A549 treated with RU486 at 1 μM for 4 hours (cell line): ENCODE data around the gene IRF1. TPM values are rescaled to one million over a fixed set of nuclear protein-coding genes. Genes with fewer than 3 reads are reported as not detected.

Experiments used
- total RNA-seq: library from RNA; stranded (reverse); fragments of 200-300 nt; extraction: Qiagen RNA extraction; gene quantifications from 5 replicates; pipeline ENCODE4 v1.2.3, GENCODE V29; 2022; ENCODE audit warnings: low read depth

Gene IRF1
- total RNA-seq, result 34.6 to 43.4 TPM (median 39.7 TPM) in 5 replicates

GRCh38 chr5:132490484-132491367 is at the start of gene IRF1:
TSS of gene IRF1 (minus strand) at chr5:132490773. CDS start at chr5:132489478, 1,295 bp downstream.

Other genes starting within 250 kb of the IRF1 start
- gene PDLIM4, start 233.1 kb downstream of the IRF1 start, total RNA-seq, result 0.12 to 0.49 TPM (median 0.37 TPM) in 4 of 5 replicates, not detected in the other
- 3.9 to 5.1 TPM (median 4.8 TPM) in 5 replicates for gene SLC22A4, start 196.4 kb downstream of the IRF1 start, total RNA-seq
- 18.7 to 21.4 TPM (median 20.3 TPM) in 5 replicates for gene SLC22A5, start 121.1 kb downstream of the IRF1 start, total RNA-seq
- gene IL5, start 52.7 kb upstream of the IRF1 start, total RNA-seq, result not detected in 5 replicates
- 27.4 to 38.7 TPM (median 29.9 TPM) in 5 replicates for gene RAD50, start 66.2 kb upstream of the IRF1 start, total RNA-seq
- 0.07 to 0.24 TPM in 2 of 5 replicates, not detected in the others for gene IL13, start 167.4 kb upstream of the IRF1 start, total RNA-seq
- gene IL4, start 183.2 kb upstream of the IRF1 start, total RNA-seq, result not detected in 5 replicates
- 7.1 to 12.0 TPM (median 10.0 TPM) in 5 replicates for gene KIF3A, start 246.8 kb upstream of the IRF1 start, total RNA-seq